Endothelial cell of umbilical vein (primary cell): ENCODE data around the gene BASP1. TPM values are rescaled to one million over a fixed set of nuclear protein-coding genes. Genes with fewer than 3 reads are reported as not detected.

ENCODE experiments used
- BruUV-seq: library from RNA; stranded (reverse); fragments of 400-500 nt; replicated peaks from 2 replicates; lab custom pipeline; 2021; lab: Mats Ljungman, UMichigan
- CTCF ChIA-PET: fragments of 300-600, 350-600 bp; sonication (Branson Sonifier 250); formaldehyde crosslinking; loops from one replicate; lab custom pipeline; 2021; ENCODE audit warnings: antibody characterized with exemption, inconsistent platforms; lab: Charles Lee
- POLR2A ChIA-PET: fragments of 300-600, 350-600 bp; sonication (Branson Sonifier 250); formaldehyde crosslinking; loops from one replicate; lab custom pipeline; 2021; ENCODE audit warnings: antibody characterized with exemption, inconsistent platforms; lab: Charles Lee
- DNase-seq: peaks from one replicate; pipeline ENCODE4 v3.0.0-alpha.2; 2011; ENCODE audit warnings: low read depth, low spot score
- FAIRE-seq: peaks from 2 replicates; lab custom pipeline; 2011; peaks lifted over from hg19 to GRCh38; lab: Jason Lieb, UNC
- H2AFZ ChIP-seq: 2 replicates; pipeline ENCODE4 v1.6.0; 2012; ENCODE audit warnings: low read depth, low read length, control low read depth, inconsistent platforms
- H3K27ac ChIP-seq: 2 replicates; pipeline ENCODE4 v1.5.1; 2011; ENCODE audit warnings: low read depth, mild to moderate bottlenecking, control low read depth, low read length, moderate library complexity; ENCODE audit not compliant: insufficient read depth
- H3K27me3 ChIP-seq, 2 experiments: 2 replicates each; pipeline versions ENCODE4 v1.6.0 to v1.6.1; 2011; ENCODE audit warnings: low read length in 2 of 2, mixed read lengths in 1 of 2; ENCODE audit not compliant: control insufficient read depth in 2 of 2, insufficient read depth in 2 of 2
- H3K36me3 ChIP-seq, 2 experiments: 2 replicates in 1 of 2; 3 replicates in 1 of 2; pipeline ENCODE4 v1.5.1; 2011; ENCODE audit warnings: low read length in 2 of 2, mild to moderate bottlenecking in 1 of 2, moderate library complexity in 1 of 2; ENCODE audit not compliant: control insufficient read depth in 2 of 2, insufficient read depth in 2 of 2; ENCODE audit errors: extremely low read depth in 1 of 2
- H3K4me1 ChIP-seq: 3 replicates; pipeline ENCODE4 v1.5.1; 2011; ENCODE audit warnings: mild to moderate bottlenecking, low read length; ENCODE audit not compliant: control insufficient read depth, insufficient read depth; ENCODE audit errors: extremely low read depth
- H3K4me2 ChIP-seq: 2 replicates; pipeline ENCODE4 v1.6.1; 2011; ENCODE audit warnings: low read length, control low read depth, mixed read lengths; ENCODE audit not compliant: insufficient read depth
- H3K4me3 ChIP-seq, 3 experiments: fragments of 200-600 bp in 1 of 3; sonication (generic), shearing (Covaris generic) in 1 of 3; replicated peaks in 1 of 3; 2 replicates each; pipeline ENCODE4 v1.5.1; 2011 to 2016; ENCODE audit warnings: control low read depth in 3 of 3, low read length in 3 of 3, mild to moderate bottlenecking in 2 of 3, inconsistent platforms in 1 of 3, low read depth in 1 of 3, moderate library complexity in 1 of 3; ENCODE audit not compliant: insufficient read depth in 1 of 3
- H3K79me2 ChIP-seq: 2 replicates; pipeline ENCODE4 v1.6.0; 2012; ENCODE audit warnings: low read length, inconsistent platforms; ENCODE audit not compliant: control insufficient read depth, insufficient read depth
- H3K9ac ChIP-seq: replicated peaks from 2 replicates; pipeline ENCODE3; 2011; ENCODE audit warnings: low read length, control low read depth; ENCODE audit not compliant: insufficient read depth; ENCODE audit errors: extremely low read depth
- H3K9me1 ChIP-seq: replicated peaks from 3 replicates; pipeline ENCODE4 v1.6.0; 2011; ENCODE audit warnings: mild to moderate bottlenecking, low read length; ENCODE audit not compliant: control insufficient read depth, insufficient read depth; ENCODE audit errors: extremely low read depth
- H3K9me3 ChIP-seq: replicated peaks from 2 replicates; pipeline ENCODE4 v1.5.1; 2012; ENCODE audit warnings: low read length, inconsistent platforms; ENCODE audit not compliant: control insufficient read depth, insufficient read depth
- H4K20me1 ChIP-seq: replicated peaks from 2 replicates; pipeline ENCODE3; 2011; ENCODE audit warnings: mild to moderate bottlenecking, low read length; ENCODE audit not compliant: control insufficient read depth, insufficient read depth; ENCODE audit errors: extremely low read depth
- CTCF ChIP-seq, 2 donors: IDR thresholded peaks; 1 replicate in 1 of 2; 2 replicates in 1 of 2; pipeline ENCODE4 v1.5.1; 2011; ENCODE audit warnings: low read length in 2 of 2, mild to moderate bottlenecking in 2 of 2, moderate library complexity in 2 of 2, control low read depth in 1 of 2, inconsistent platforms in 1 of 2, low read depth in 1 of 2; ENCODE audit not compliant: insufficient read depth in 1 of 2; ENCODE audit errors: extremely low read depth in 1 of 2
- EZH2 ChIP-seq: IDR thresholded peaks from 2 replicates; pipeline ENCODE4 v1.6.1; 2012; ENCODE audit warnings: borderline replicate concordance, low read depth, mild to moderate bottlenecking, moderate library complexity, low read length, inconsistent platforms; ENCODE audit not compliant: severe bottlenecking
- FOS ChIP-seq: IDR thresholded peaks from 2 replicates; pipeline ENCODE4 v1.6.1; 2011; ENCODE audit warnings: mild to moderate bottlenecking, low read length, moderate library complexity, borderline replicate concordance; ENCODE audit not compliant: insufficient read depth
- GATA2 ChIP-seq: IDR thresholded peaks from 2 replicates; pipeline ENCODE4 v1.7.0; 2011; ENCODE audit warnings: low read depth, mild to moderate bottlenecking, moderate library complexity, mixed read lengths, low read length; ENCODE audit not compliant: insufficient read length, insufficient read depth
- JUN ChIP-seq: IDR thresholded peaks from 2 replicates; pipeline ENCODE4 v1.6.1; 2011; ENCODE audit warnings: borderline replicate concordance, low read depth; ENCODE audit not compliant: insufficient read length, insufficient read depth
- MYC ChIP-seq: IDR thresholded peaks from one replicate; pipeline ENCODE4 v1.6.1; 2011; ENCODE audit warnings: mild to moderate bottlenecking, low read depth, low read length
- POLR2A ChIP-seq: IDR thresholded peaks from 2 replicates; pipeline ENCODE4 v1.6.1; 2012; ENCODE audit warnings: low read depth, mild to moderate bottlenecking, control low read depth, low read length
- POLR2AphosphoS5 ChIP-seq: IDR thresholded peaks from 2 replicates; pipeline ENCODE4 v1.6.1; 2012; ENCODE audit warnings: low read depth, mild to moderate bottlenecking, control low read depth, low read length, moderate library complexity; ENCODE audit not compliant: insufficient read depth
- dilution Hi-C: fragments of 300-500 bp; cut with MboI; formaldehyde crosslinking; loops from one replicate; pipeline ENCODE4 v1.15.0; 2019; ENCODE audit warnings: low sequenced_read_pairs; ENCODE audit not compliant: extremely low pct_ligation_motif_present
- intact Hi-C: fragments of 100-400 bp; cut with micrococcal nuclease; formaldehyde crosslinking; loops from one replicate; pipeline ENCODE4 v1.10.0; 2022
- polyA plus RNA-seq, 4 experiments: library from polyadenylated mRNA; depleted of rRNA in 3 of 4; stranded (reverse) in 3 of 4; unstranded in 1 of 4; fragments of >200 nt; gene quantifications; 2 replicates each; pipeline versions ENCODE4 v1.2.1 to v1.2.3, GENCODE V29; 2011 to 2012; ENCODE audit warnings: missing spikeins in 1 of 4
- total RNA-seq: library from RNA; stranded (reverse); gene quantifications from 2 replicates; pipeline ENCODE4 v1.2.3, GENCODE V29; 2021

Gene BASP1
- total and polyA plus RNA-seq, 2 donors (not counting 3 experiments of a cell fraction or from before 2014, with no cell fraction given) = 69.4 to 79.3 TPM

GRCh38 chr5:17185349-17185748 lies 32.1 kb upstream of the BASP1 start:
- dilution Hi-C loops (loop anchor here (25.0 kb wide), 3 partner anchors 273 to 498 kb away; no protein-coding TSS in a partner anchor), intact Hi-C loops (loop anchor here (5.0 kb wide), 2 partner anchors 193 to 268 kb away; no protein-coding TSS in a partner anchor)
- H3K4me2 ChIP-seq = no peak overlapping the region
- FAIRE-seq (no peak), DNase-seq (no peak)
- H3K27ac ChIP-seq = no peak overlapping the region
- H3K9ac ChIP-seq = no peak overlapping the region
- H3K79me2 ChIP-seq = no peaks in the 10 kb centered on the region
- H2AFZ ChIP-seq = no peak overlapping the region
- H3K9me3 ChIP-seq = no peaks in the 10 kb centered on the region
- H4K20me1 ChIP-seq = no peaks in the 10 kb centered on the region
- H3K36me3 ChIP-seq = no peaks in the 10 kb centered on the region
- no TSS peak for BruUV-seq
- no peak for TF ChIP-seq POLR2A
- no peak for TF ChIP-seq EZH2
- TF ChIP-seq FOS = no peak
- TF ChIP-seq JUN = no peak
- TF ChIP-seq POLR2AphosphoS5 = no peak
- TF ChIP-seq MYC = no peak
- no peak for TF ChIP-seq GATA2
- no peak for TF ChIP-seq CTCF (IDR thresholded peaks at IDR 0.05; ENCODE audit: extremely low read depth in 1 of 2, insufficient read depth in 1 of 2, low read depth in 1 of 2, low read length in 2 of 2)
- no peak overlapping the region for H3K4me3 ChIP-seq
- ChIA-PET POLR2A (no interaction called here), CTCF (interaction anchor here (0.9 to 1.4 kb wide), 4 partner anchors 36 to 252 kb away, joined by 3 to 7 read pairs (median 3); no protein-coding TSS in a partner anchor)
- peaks cover 22% of the 10 kb centered on the region for H3K4me1 ChIP-seq
- H3K9me1 ChIP-seq = no peaks in the 10 kb centered on the region
- no peaks in the 10 kb centered on the region for H3K27me3 ChIP-seq
